Osteoblast (primary cell): ENCODE results near the gene VASN. TPM values are rescaled to one million over a fixed set of nuclear protein-coding genes. Genes with fewer than 3 reads are reported as not detected.

Experiments used
- DNase-seq: peaks from one replicate; pipeline ENCODE4 v3.0.0; 2011; ENCODE audit warnings: low spot score, mixed read lengths; ENCODE audit not compliant: insufficient read length; ENCODE audit errors: missing footprints
- H2AFZ ChIP-seq: 2 replicates; pipeline ENCODE4 v1.6.0; 2011; ENCODE audit warnings: mild to moderate bottlenecking, low read length
- H3K27ac ChIP-seq: 2 replicates; pipeline ENCODE4 v1.5.1; 2011; ENCODE audit warnings: mild to moderate bottlenecking, low read depth, low read length, moderate library complexity
- H3K27me3 ChIP-seq: 2 replicates; pipeline ENCODE4 v1.6.0; 2012; ENCODE audit warnings: mild to moderate bottlenecking, control low read depth, inconsistent platforms, low read length, moderate library complexity; ENCODE audit not compliant: insufficient read depth
- H3K36me3 ChIP-seq: 2 replicates; pipeline ENCODE4 v1.5.1; 2011; ENCODE audit warnings: mild to moderate bottlenecking, low read length, control low read depth, moderate library complexity; ENCODE audit not compliant: insufficient read depth
- H3K4me1 ChIP-seq: 2 replicates; pipeline ENCODE4 v1.5.1; 2011; ENCODE audit warnings: mild to moderate bottlenecking, low read length, control low read depth, moderate library complexity; ENCODE audit not compliant: insufficient read depth
- H3K4me2 ChIP-seq: 2 replicates; pipeline ENCODE4 v1.6.0; 2011; ENCODE audit warnings: mild to moderate bottlenecking, low read length; ENCODE audit not compliant: insufficient read depth
- H3K4me3 ChIP-seq: fragments of 200-600 bp; sonication (generic); 3 replicates; pipeline ENCODE4 v1.5.1; 2012; ENCODE audit warnings: mild to moderate bottlenecking, low read length, inconsistent platforms; ENCODE audit not compliant: insufficient read depth
- H3K79me2 ChIP-seq: 2 replicates; pipeline ENCODE4 v1.6.0; 2012; ENCODE audit warnings: mild to moderate bottlenecking, low read length, control low read depth, inconsistent platforms; ENCODE audit not compliant: insufficient read depth
- H3K9me3 ChIP-seq: 2 replicates; pipeline ENCODE4 v1.5.1; 2011; ENCODE audit warnings: low read depth, low read length, control low read depth
- H4K20me1 ChIP-seq: 2 replicates; pipeline ENCODE4 v1.6.0; 2012; ENCODE audit warnings: mild to moderate bottlenecking, low read length, control low read depth; ENCODE audit not compliant: insufficient read depth
- CTCF ChIP-seq: IDR thresholded peaks from 2 replicates; pipeline ENCODE4 v1.5.1; 2011; ENCODE audit warnings: mild to moderate bottlenecking, low read depth, low read length, moderate library complexity; ENCODE audit errors: extremely low read depth
- total RNA-seq: library from RNA; depleted of rRNA; stranded (reverse); fragments of >200 nt; gene quantifications from 2 replicates; pipeline ENCODE4 v1.2.3, GENCODE V29; 2012

VASN gene
- total RNA-seq, 1 donor, result 217 TPM

- Histone ChIP-seq H4K20me1 (peaks cover 88% of the 10 kb centered on the region), H3K79me2 (peaks cover 95% of the 10 kb centered on the region), H3K27me3 (no peaks in the 10 kb centered on the region), H3K4me3 (peak overlapping the region; percentile 63), H3K4me1 (peaks cover 47% of the 10 kb centered on the region), H3K9me3 (no peaks in the 10 kb centered on the region), H3K4me2 (peak overlapping the region; percentile 93), H2AFZ (no peak overlapping the region), H3K27ac (peak overlapping the region; percentile 98), H3K36me3 (peaks cover 46% of the 10 kb centered on the region)
- no peak for DNase-seq
- no peak for TF ChIP-seq CTCF
These were observed 5.4 kb downstream of the VASN start for GRCh38 chr16:4376893-4377572.

GRCh38 chr16:4377573-4378154, 6.0 kb downstream of the VASN start:
- Histone ChIP-seq H3K9me3 (no peaks in the 10 kb centered on the region), H3K27ac (peak overlapping the region; percentile 98), H3K27me3 (no peaks in the 10 kb centered on the region), H3K4me2 (peak overlapping the region; percentile 14), H4K20me1 (peaks cover 88% of the 10 kb centered on the region), H3K36me3 (peaks cover 52% of the 10 kb centered on the region), H3K4me3 (peak overlapping the region; percentile 4), H2AFZ (no peak overlapping the region), H3K79me2 (peaks cover 95% of the 10 kb centered on the region), H3K4me1 (peaks cover 47% of the 10 kb centered on the region)
- DNase-seq, result no peak
- peak; percentile 19 for TF ChIP-seq CTCF

GRCh38 chr16:4378161-4378666, 6.6 kb downstream of the VASN start:
- Histone ChIP-seq H4K20me1 (peaks cover 88% of the 10 kb centered on the region), H3K9me3 (no peaks in the 10 kb centered on the region), H3K4me2 (peak overlapping the region; percentile 14), H2AFZ (no peak overlapping the region), H3K4me1 (peaks cover 51% of the 10 kb centered on the region), H3K4me3 (no peak overlapping the region), H3K79me2 (peaks cover 94% of the 10 kb centered on the region), H3K27ac (peak overlapping the region; percentile 98), H3K27me3 (no peaks in the 10 kb centered on the region), H3K36me3 (peaks cover 58% of the 10 kb centered on the region)
- no peak for TF ChIP-seq CTCF
- DNase-seq, result peak; percentile 97

- H3K27ac ChIP-seq, result peak overlapping the region; percentile 98
- H3K9me3 ChIP-seq, result no peaks in the 10 kb centered on the region
- H3K4me1 ChIP-seq, result peaks cover 56% of the 10 kb centered on the region
- no peaks in the 10 kb centered on the region for H3K27me3 ChIP-seq
- H3K79me2 ChIP-seq, result peaks cover 91% of the 10 kb centered on the region
- H3K36me3 ChIP-seq, result peaks cover 66% of the 10 kb centered on the region
- no peak overlapping the region for H3K4me2 ChIP-seq
- no peak for TF ChIP-seq CTCF
- H4K20me1 ChIP-seq, result peaks cover 89% of the 10 kb centered on the region
- no peak overlapping the region for H2AFZ ChIP-seq
- no peak overlapping the region for H3K4me3 ChIP-seq
- no peak for DNase-seq
These were observed 7.5 kb downstream of the VASN start for GRCh38 chr16:4378999-4379690.
